ENCODE results near the gene PRPSAP1.
A peak's percentile ranks its signal among the peaks of the same experiment; 100 is the strongest.
"Not testable (repeated sequence)": the region's sequence is repeated elsewhere in the genome, so short reads cannot be mapped to it uniquely, and the experiment has no call there.

The PRPSAP1 gene

DNA sequence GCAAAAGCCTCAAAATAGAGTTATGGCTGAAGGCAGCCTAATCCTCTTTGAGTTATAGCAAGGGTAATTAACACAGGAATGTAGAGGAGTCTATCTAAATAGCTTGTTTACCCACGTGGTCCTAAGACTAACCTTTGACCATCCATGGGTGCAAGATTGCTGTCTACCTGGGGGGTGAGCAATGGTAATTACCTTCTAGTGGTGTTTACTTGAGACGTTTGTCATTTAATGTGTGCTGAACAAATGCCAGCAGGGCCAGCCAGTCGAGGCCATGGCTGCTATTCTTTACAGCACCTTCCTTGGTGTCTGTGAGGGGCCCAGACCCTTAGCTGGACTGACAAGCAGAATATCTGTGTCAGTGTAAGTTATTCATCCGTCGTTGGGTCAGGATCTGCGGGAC, 13.9 kb upstream of the PRPSAP1 start:
- TF ChIP-seq, protein P1, sequence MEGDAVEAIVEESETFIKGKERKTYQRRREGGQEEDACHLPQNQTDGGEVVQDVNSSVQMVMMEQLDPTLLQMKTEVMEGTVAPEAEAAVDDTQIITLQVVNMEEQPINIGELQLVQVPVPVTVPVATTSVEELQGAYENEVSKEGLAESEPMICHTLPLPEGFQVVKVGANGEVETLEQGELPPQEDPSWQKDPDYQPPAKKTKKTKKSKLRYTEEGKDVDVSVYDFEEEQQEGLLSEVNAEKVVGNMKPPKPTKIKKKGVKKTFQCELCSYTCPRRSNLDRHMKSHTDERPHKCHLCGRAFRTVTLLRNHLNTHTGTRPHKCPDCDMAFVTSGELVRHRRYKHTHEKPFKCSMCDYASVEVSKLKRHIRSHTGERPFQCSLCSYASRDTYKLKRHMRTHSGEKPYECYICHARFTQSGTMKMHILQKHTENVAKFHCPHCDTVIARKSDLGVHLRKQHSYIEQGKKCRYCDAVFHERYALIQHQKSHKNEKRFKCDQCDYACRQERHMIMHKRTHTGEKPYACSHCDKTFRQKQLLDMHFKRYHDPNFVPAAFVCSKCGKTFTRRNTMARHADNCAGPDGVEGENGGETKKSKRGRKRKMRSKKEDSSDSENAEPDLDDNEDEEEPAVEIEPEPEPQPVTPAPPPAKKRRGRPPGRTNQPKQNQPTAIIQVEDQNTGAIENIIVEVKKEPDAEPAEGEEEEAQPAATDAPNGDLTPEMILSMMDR (IDR thresholded peaks at IDR 0.05; ENCODE audit: extremely low read depth, insufficient read depth, missing control alignments) = no peak
- in situ Hi-C loops (cut with MboI; ENCODE audit: low pct_unique_long_range_greater_than_20kb, low sequenced_read_pairs, unreplicated experiment) = no loop called here
- no peak for DNase-seq (ENCODE audit: low spot score)

DNA sequence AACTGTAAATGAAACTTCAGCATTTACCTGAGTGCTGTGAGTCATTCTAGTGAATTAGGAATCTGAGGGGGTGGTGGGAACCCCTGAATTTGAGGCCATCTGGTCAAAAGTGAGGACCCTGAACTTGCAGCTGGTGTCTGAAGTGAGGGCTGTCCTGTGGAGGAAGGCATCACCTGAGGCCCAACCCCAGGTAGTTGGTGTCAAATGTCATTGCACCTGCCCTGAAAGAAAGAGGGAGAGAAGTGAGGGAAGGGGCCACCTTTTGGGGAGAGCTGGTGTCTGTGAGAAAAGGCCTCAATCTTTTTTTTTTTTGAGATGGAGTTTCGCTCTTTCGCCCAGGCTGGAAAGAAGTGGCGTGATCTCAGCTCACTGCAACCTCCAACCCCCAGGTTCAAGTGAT, 12.5 kb upstream of the PRPSAP1 start:
- in situ Hi-C loops (cut with MboI; ENCODE audit: low pct_unique_long_range_greater_than_20kb, low sequenced_read_pairs, unreplicated experiment) = no loop called here
- TF ChIP-seq, protein P1 (IDR thresholded peaks at IDR 0.05; ENCODE audit: extremely low read depth, insufficient read depth, missing control alignments) = no peak
- DNase-seq (ENCODE audit: low spot score) = no peak

DNA sequence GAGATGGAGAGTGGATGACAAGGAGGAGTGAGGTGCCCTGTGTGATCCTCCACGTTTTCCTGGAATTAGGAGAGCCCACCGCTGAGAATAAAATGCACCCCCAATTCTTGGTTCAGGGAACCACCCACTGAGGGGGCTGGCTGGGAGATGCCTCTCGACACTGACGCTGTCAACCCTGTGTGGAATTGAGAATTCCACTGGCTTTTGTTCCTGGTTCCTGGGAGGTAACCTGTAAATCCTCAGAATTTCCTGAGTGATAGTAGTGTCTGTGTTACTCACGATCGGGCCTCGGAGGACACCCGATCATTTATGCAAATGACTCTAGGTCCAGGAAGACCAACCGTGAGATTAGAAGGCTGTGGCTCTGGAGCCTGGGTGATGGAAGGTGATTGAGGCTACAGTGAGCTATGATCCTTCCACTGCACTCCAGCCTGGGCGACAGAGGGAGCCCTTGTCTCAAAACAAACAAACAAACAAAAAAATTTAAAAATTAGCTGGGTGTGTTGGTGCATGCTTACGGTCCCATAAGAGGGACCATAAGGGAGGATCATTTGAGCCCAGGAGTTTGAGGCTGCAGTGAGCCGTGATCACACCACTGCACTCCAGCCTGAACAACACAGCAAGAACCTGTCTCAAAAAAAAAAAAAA, 11.7 kb upstream of the PRPSAP1 start:
- DNase-seq (ENCODE audit: low spot score) = no peak
- in situ Hi-C loops (cut with MboI; ENCODE audit: low pct_unique_long_range_greater_than_20kb, low sequenced_read_pairs, unreplicated experiment) = no loop called here
- TF ChIP-seq, protein P1 (IDR thresholded peaks at IDR 0.05; ENCODE audit: extremely low read depth, insufficient read depth, missing control alignments) = peak; percentile 52

DNA sequence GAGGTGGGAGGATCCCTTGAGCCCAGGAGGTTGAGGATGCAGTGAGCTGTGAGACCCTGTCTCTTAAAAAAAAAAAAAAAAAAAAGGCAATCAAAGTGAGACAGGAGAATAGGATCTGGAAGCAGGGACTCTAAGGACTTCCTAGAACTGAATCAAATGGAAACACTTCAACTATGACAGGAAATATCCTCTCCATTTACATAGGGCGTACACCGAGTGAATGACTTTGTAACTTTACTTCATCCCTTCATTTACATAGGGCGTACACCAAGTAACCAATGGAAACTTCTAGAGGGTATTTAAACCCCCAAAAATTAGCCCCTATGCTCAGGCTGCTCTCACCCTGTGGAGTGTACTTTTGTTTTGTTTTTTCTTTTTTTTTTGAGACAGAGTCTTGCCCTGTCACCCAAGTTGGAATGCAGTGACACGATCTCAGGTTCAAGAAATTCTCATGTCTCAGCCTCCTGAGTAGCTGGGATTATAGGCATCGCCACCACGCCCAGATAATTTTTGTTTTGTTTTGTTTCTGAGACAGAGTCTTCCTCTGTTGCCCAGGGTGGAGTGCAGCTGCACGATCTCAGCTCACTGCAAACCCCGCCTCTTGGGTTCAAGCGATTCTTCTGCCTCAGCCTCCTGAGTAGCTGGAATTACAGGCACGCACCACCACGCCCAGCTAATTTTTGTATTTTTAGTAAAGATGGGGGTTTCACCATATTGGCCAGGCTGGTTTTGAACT, 9.6 kb upstream of the PRPSAP1 start:
- TF ChIP-seq, protein P1 (IDR thresholded peaks at IDR 0.05; ENCODE audit: extremely low read depth, insufficient read depth, missing control alignments) = no peak
- no peak for DNase-seq (ENCODE audit: low spot score)
- in situ Hi-C loops (cut with MboI; ENCODE audit: low pct_unique_long_range_greater_than_20kb, low sequenced_read_pairs, unreplicated experiment) = no loop called here

DNA sequence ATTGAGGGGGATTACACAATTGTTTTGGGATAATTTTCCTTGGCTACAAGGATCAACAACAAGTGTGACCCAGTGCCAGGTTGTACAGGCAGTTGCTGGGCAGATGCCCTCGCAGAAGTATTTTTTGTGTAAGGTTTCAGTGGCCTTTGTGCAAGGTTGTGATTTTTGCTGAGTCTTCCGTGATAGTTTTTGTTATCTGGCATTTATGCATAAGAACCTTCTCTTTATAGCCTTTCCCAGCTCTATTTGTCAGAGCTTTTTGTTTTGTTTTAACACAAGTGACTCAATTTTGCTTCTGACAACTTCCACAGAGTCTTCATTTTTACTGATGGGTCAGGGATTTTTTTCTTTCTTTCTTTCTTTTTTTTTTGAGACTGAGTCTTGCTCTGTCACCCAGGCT, 6.7 kb upstream of the PRPSAP1 start:
- in situ Hi-C loops (cut with MboI; ENCODE audit: low pct_unique_long_range_greater_than_20kb, low sequenced_read_pairs, unreplicated experiment) = no loop called here
- DNase-seq (ENCODE audit: low spot score) = no peak
- TF ChIP-seq, protein P1 (IDR thresholded peaks at IDR 0.05; ENCODE audit: extremely low read depth, insufficient read depth, missing control alignments) = no peak

DNA sequence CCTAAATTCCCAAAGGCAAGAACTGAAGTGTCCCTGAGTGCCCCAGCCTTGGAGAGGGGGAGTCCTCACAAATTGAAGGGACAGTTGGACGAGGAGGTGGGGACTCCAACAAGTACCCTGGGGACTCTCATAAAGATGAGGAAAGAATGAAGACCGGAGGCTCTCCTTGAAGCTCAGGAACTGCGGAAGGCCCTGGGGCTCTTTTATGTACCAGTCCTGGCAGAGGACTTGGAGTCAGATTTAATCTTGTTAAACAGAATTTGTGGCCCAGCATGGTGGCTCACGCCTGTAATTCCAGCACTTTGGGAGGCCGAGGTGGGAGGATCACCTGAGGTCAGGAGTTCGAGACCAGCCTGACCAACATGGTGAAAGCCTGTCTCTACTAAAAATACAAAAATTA, 6.1 kb upstream of the PRPSAP1 start:
- in situ Hi-C loops (cut with MboI; ENCODE audit: low pct_unique_long_range_greater_than_20kb, low sequenced_read_pairs, unreplicated experiment); DNase-seq (ENCODE audit: low spot score): not testable (repeated sequence)

DNA sequence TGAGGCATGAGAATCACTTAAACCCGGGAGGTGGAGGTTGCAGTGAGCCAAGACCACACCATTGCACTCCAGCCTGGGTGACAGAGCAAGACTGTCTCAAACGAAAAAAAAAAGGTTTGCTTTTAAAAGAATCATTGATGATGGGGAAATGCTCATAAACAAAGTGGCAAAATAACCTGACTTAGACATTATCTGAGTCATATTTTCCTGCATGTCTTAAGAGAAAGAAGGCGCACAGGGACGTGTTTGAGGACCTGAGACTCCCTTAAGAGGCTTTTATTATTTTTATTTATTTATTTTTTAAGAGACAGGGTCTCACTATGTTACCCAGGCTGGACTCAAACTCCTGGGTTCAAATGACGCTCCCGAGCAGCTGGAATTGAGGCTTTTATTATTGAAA, 5.7 kb upstream of the PRPSAP1 start:
- TF ChIP-seq, protein P1 (IDR thresholded peaks at IDR 0.05; ENCODE audit: extremely low read depth, insufficient read depth, missing control alignments) = no peak
- no peak for DNase-seq (ENCODE audit: low spot score)
- in situ Hi-C loops (cut with MboI; ENCODE audit: low pct_unique_long_range_greater_than_20kb, low sequenced_read_pairs, unreplicated experiment) = no loop called here

Data from GM13977 (cell line).